BLaER1 treated with 17β-estradiol and CSF1 and Interleukin-3, amounts not matched to agents 10 nM and 100 nM (cell line): ENCODE results near the gene ADARB2.

ENCODE experiments used
- H3K27ac ChIP-seq, 11 experiments: shearing (Covaris generic); formaldehyde crosslinking; 2 replicates each; pipeline ENCODE4 v1.8.1; 2022
- H3K27me3 ChIP-seq, 11 experiments: shearing (Covaris generic); formaldehyde crosslinking; 2 replicates each; pipeline ENCODE4 v1.8.1; 2022
- H3K36me3 ChIP-seq, 11 experiments: shearing (Covaris generic); formaldehyde crosslinking; 2 replicates each; pipeline ENCODE4 v1.8.1; 2022
- H3K4me1 ChIP-seq, 10 experiments: shearing (Covaris generic); formaldehyde crosslinking; 2 replicates each; pipeline ENCODE4 v1.8.1; 2022
- H3K4me2 ChIP-seq, 11 experiments: shearing (Covaris generic); formaldehyde crosslinking; 2 replicates each; pipeline ENCODE4 v1.8.1; 2022
- H3K4me3 ChIP-seq, 10 experiments: shearing (Covaris generic); formaldehyde crosslinking; 2 replicates each; pipeline ENCODE4 v1.8.1; 2022
- H3K9ac ChIP-seq, 11 experiments: shearing (Covaris generic); formaldehyde crosslinking; 2 replicates each; pipeline ENCODE4 v1.8.1; 2022
- H3K9me3 ChIP-seq, 11 experiments: shearing (Covaris generic); formaldehyde crosslinking; replicated peaks in 1 of 11; 2 replicates each; pipeline ENCODE4 v1.8.1; 2022
- H4K20me1 ChIP-seq, 11 experiments: shearing (Covaris generic); formaldehyde crosslinking; 2 replicates each; pipeline ENCODE4 v1.8.1; 2022
- Cebpa-rat ChIP-seq, 11 experiments: shearing (Covaris generic); IDR thresholded peaks; 2 replicates each; pipeline ENCODE4 v1.8.1; 2022

ADARB2 gene

GRCh38 chr10:1148855-1149605, 588.3 kb downstream of the ADARB2 start:
- H3K9me3 ChIP-seq, result peaks cover 38 to 46% (median 43%) of the 10 kb centered on the region in 11 experiments
- H3K36me3 ChIP-seq, result peaks cover 0 to 8% (median 0%) of the 10 kb centered on the region in 11 experiments; a peak in 2 of 22 replicates
- peaks cover 21 to 61% (median 55%) of the 10 kb centered on the region in 10 experiments for H3K4me1 ChIP-seq
- TF ChIP-seq Cebpa-rat (IDR thresholded peaks at IDR 0.05), result no peak
- H3K4me2 ChIP-seq, result peak overlapping the region; percentile 53 to 94 (median 84); a peak in 20 of 22 replicates
- peak overlapping the region in 2 of 11 experiments; percentile 47 to 54; a peak in 2 of 22 replicates for H3K27ac ChIP-seq
- no peak overlapping the region for H3K4me3 ChIP-seq
- H3K9ac ChIP-seq, result no peak overlapping the region
- H3K27me3 ChIP-seq, result peaks cover 0 to 10% (median 0%) of the 10 kb centered on the region in 11 experiments; a peak in 1 of 22 replicates
- H4K20me1 ChIP-seq, result peaks cover 0 to 4% (median 0%) of the 10 kb centered on the region in 11 experiments; a peak in 1 of 22 replicates

GRCh38 chr10:1147810-1148209, 589.5 kb downstream of the ADARB2 start:
- H3K27ac ChIP-seq, result no peak overlapping the region
- no peak for TF ChIP-seq Cebpa-rat (IDR thresholded peaks at IDR 0.05)
- H3K4me3 ChIP-seq, result no peak overlapping the region

GRCh38 chr10:1142596-1142995, 594.7 kb downstream of the ADARB2 start:
- Histone ChIP-seq H3K4me1 (peaks cover 2 to 17% (median 7%) of the 10 kb centered on the region in 10 experiments; a peak in 19 of 20 replicates), H3K27me3 (no peaks in the 10 kb centered on the region), H3K9me3 (peaks cover 62 to 89% (median 74%) of the 10 kb centered on the region in 11 experiments), H4K20me1 (no peaks in the 10 kb centered on the region), H3K4me2 (no peak overlapping the region), H3K9ac (no peak overlapping the region), H3K27ac (no peak overlapping the region), H3K4me3 (no peak overlapping the region), H3K36me3 (peaks cover 0 to 8% (median 0%) of the 10 kb centered on the region in 11 experiments; a peak in 3 of 22 replicates)
- no peak for TF ChIP-seq Cebpa-rat (IDR thresholded peaks at IDR 0.05)

More at GRCh38 chr10:1147810-1148209, 589.5 kb downstream of the ADARB2 start:
- Histone ChIP-seq H3K36me3 (peaks cover 0 to 8% (median 0%) of the 10 kb centered on the region in 11 experiments; a peak in 2 of 22 replicates), H3K4me2 (no peak overlapping the region), H4K20me1 (peaks cover 0 to 4% (median 0%) of the 10 kb centered on the region in 11 experiments; a peak in 1 of 22 replicates), H3K4me1 (peaks cover 21 to 49% (median 43%) of the 10 kb centered on the region in 10 experiments), H3K27me3 (0 out of 22 replicates have a peak, but pooled peaks cover 0 to 10% (median 0%) of the 10 kb centered on the region in 11 experiments), H3K9me3 (peaks cover 46 to 58% (median 54%) of the 10 kb centered on the region in 11 experiments), H3K9ac (no peak overlapping the region)

DNA sequence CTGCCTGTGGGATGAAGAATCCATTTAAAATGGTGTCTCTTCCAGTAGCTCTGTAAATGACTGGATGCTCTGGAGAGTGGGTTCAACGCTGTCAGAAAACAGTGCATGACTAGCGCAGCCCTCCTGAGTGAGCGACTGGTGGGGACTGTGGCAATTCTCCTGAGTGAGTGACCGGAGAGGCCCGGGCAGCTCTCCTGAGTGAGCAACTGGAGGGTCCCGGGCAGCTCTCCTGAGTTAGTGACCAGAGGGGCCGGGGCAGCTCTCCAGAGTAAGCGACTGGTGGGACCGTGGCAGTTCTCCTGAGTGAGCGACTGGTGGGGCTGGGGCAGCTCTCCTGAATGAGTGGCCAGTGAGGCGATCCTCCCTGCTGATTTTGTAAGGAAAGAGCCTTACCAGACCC, 595.6 kb downstream of the ADARB2 start:
- H3K27ac ChIP-seq, result no peak overlapping the region
- 0 out of 22 replicates have a peak overlapping the region, but pooled peaks of 5 of the 11 experiments have one; percentile 4 to 15 (median 8) for H3K4me2 ChIP-seq
- TF ChIP-seq Cebpa-rat (IDR thresholded peaks at IDR 0.05), result no peak
- H3K4me1 ChIP-seq, result peaks cover 11 to 26% (median 16%) of the 10 kb centered on the region in 10 experiments
- H3K27me3 ChIP-seq, result no peaks in the 10 kb centered on the region
- no peak overlapping the region for H3K9ac ChIP-seq
- peaks cover 0 to 7% (median 0%) of the 10 kb centered on the region in 11 experiments; a peak in 3 of 22 replicates for H3K36me3 ChIP-seq
- no peaks in the 10 kb centered on the region for H4K20me1 ChIP-seq
- no peak overlapping the region for H3K4me3 ChIP-seq
- H3K9me3 ChIP-seq, result peaks cover 53 to 80% (median 65%) of the 10 kb centered on the region in 11 experiments

DNA sequence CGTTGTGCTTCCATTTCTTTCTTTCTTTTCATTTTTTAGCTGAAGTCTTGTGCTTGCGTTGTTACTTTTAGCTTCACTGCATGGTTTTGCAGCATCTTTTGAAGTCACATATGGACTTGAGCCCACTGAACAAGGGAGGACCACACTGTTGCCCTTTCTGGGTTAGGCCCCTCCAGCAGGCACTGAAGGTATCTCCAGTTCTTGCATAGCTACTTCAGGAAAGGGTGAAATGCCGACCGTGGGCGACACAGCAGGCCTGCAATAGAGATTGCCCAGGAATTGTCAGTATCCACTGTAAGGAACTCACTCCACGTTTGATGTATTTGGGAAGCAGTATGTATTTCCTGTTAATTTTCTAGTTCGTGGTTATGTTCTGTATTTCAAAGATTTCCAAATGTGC, 596.1 kb downstream of the ADARB2 start:
- Histone ChIP-seq H3K27me3 (no peaks in the 10 kb centered on the region), H3K27ac (no peak overlapping the region), H3K4me2 (peak overlapping the region in 5 of 11 experiments; percentile 4 to 15 (median 8); a peak in 2 of 22 replicates), H3K4me3 (no peak overlapping the region), H4K20me1 (no peaks in the 10 kb centered on the region), H3K9me3 (peaks cover 48 to 75% (median 61%) of the 10 kb centered on the region in 11 experiments), H3K4me1 (peaks cover 15 to 30% (median 21%) of the 10 kb centered on the region in 10 experiments), H3K9ac (no peak overlapping the region), H3K36me3 (peaks cover 0 to 6% (median 0%) of the 10 kb centered on the region in 11 experiments; a peak in 3 of 22 replicates)
- no peak for TF ChIP-seq Cebpa-rat (IDR thresholded peaks at IDR 0.05)

GRCh38 chr10:1138529-1138928, 598.8 kb downstream of the ADARB2 start:
- H3K9me3 ChIP-seq, result peaks cover 21 to 51% (median 34%) of the 10 kb centered on the region in 11 experiments
- H3K4me3 ChIP-seq, result no peak overlapping the region; a peak in 2 of 20 replicates

DNA sequence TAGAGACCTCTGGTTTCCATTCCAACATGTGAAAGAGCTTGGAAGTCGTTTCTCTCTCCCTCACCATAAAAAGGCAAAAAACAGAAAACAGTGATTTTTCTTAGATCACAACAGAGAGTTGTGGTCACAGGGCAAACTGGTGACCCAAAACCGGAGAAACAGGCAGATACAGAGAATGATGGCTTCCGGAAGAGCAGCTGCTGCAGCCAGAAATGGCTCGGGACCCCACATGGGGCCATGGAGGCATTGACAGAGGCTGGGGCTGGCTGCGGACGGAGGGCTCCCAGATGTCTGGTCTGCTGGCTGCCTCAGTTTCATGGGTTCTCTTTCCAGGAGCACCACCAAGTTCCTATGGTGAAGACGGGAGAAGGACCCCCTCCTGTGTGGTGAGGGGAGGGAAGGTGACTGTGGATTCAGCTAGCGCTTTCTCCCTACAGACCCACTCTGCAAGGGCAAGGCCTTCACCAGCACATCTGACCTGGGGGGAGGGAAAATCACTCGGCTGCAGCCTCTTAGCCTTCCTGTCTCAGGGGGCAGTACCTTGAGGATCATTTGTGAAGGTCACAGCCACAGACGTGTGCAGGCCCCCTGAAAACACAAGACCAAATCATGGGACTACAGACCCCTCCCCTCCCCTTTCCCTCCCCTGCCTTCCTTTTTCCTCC, 599.7 kb downstream of the ADARB2 start:
- peak overlapping the region in 5 of 10 experiments; percentile 20 to 44 (median 26); a peak in 7 of 20 replicates for H3K4me3 ChIP-seq
- peaks cover 0 to 3% (median 0%) of the 10 kb centered on the region in 11 experiments; a peak in 4 of 22 replicates for H4K20me1 ChIP-seq
- H3K9ac ChIP-seq, result peak overlapping the region in 5 of 11 experiments; percentile 25 to 52 (median 43); a peak in 5 of 22 replicates
- H3K27me3 ChIP-seq, result no peaks in the 10 kb centered on the region
- peaks cover 17 to 46% (median 26%) of the 10 kb centered on the region in 11 experiments for H3K9me3 ChIP-seq
- peak overlapping the region; percentile 39 to 89 (median 83) for H3K4me2 ChIP-seq
- H3K27ac ChIP-seq, result peak overlapping the region in 8 of 11 experiments; percentile 9 to 68 (median 44); a peak in 10 of 22 replicates
- peaks cover 0 to 15% (median 2%) of the 10 kb centered on the region in 11 experiments; a peak in 10 of 22 replicates for H3K36me3 ChIP-seq
- peaks cover 16 to 63% (median 31%) of the 10 kb centered on the region in 10 experiments for H3K4me1 ChIP-seq
- no peak for TF ChIP-seq Cebpa-rat (IDR thresholded peaks at IDR 0.05)

More at GRCh38 chr10:1138529-1138928, 598.8 kb downstream of the ADARB2 start:
- no peaks in the 10 kb centered on the region for H3K27me3 ChIP-seq
- H3K27ac ChIP-seq, result no peak overlapping the region; a peak in 1 of 22 replicates
- TF ChIP-seq Cebpa-rat (IDR thresholded peaks at IDR 0.05), result no peak
- H3K9ac ChIP-seq, result no peak overlapping the region
- H3K4me2 ChIP-seq, result peak overlapping the region in 1 of 11 experiments; percentile 22; a peak in 2 of 22 replicates
- H3K36me3 ChIP-seq, result peaks cover 0 to 9% (median 0%) of the 10 kb centered on the region in 11 experiments; a peak in 4 of 22 replicates
- H3K4me1 ChIP-seq, result peaks cover 16 to 54% (median 31%) of the 10 kb centered on the region in 10 experiments
- no peaks in the 10 kb centered on the region; a peak in 1 of 22 replicates for H4K20me1 ChIP-seq

DNA sequence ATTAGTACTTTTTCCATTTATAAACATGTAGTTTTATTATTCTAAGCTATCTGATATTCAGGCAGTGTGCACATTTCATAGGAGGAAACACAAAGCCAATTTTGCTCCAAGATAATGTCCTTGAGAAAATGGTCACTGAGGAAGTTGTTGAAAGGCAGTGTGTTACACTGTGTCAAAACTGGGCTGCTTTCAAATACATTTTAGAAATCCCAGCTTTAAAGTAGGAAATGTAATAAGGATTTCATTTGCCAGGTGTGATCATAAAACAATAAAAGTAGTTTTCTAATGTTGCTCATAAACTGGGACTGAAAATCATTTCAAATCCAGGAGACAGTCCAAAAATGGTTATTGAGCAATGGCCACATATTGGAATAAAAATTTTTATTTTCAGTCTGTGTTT, 601.1 kb downstream of the ADARB2 start:
- H3K4me2 ChIP-seq, result peak overlapping the region in 9 of 11 experiments; percentile 43 to 89 (median 83); a peak in 15 of 22 replicates
- H3K36me3 ChIP-seq, result peaks cover 5 to 28% (median 15%) of the 10 kb centered on the region in 11 experiments
- H3K4me3 ChIP-seq, result peak overlapping the region in 1 of 10 experiments; percentile 26; a peak in 1 of 20 replicates
- no peaks in the 10 kb centered on the region for H3K27me3 ChIP-seq
- H3K27ac ChIP-seq, result no peak overlapping the region; a peak in 1 of 22 replicates
- peaks cover 18 to 39% (median 25%) of the 10 kb centered on the region in 11 experiments for H3K9me3 ChIP-seq
- H4K20me1 ChIP-seq, result peaks cover 0 to 9% (median 0%) of the 10 kb centered on the region in 11 experiments; a peak in 4 of 22 replicates
- peaks cover 11 to 60% (median 26%) of the 10 kb centered on the region in 10 experiments for H3K4me1 ChIP-seq
- TF ChIP-seq Cebpa-rat (IDR thresholded peaks at IDR 0.05), result no peak
- no peak overlapping the region for H3K9ac ChIP-seq
